HepG2 (cell line): ENCODE measurements around the gene EIF3B.
A peak's percentile ranks its signal among the peaks of the same experiment; 100 is the strongest.

ENCODE experiments used
- EZH2 ChIP-seq: conservative IDR thresholded peaks from 2 replicates; pipeline ENCODE4 v1.6.1; 2012; ENCODE audit warnings: mild to moderate bottlenecking, low read depth, low read length, moderate library complexity
- NR2F6 ChIP-seq, 2 experiments: IDR thresholded peaks; 2 replicates each; pipeline ENCODE4 v1.6.1; 2016; ENCODE audit warnings: antibody characterized with exemption in 1 of 2, mild to moderate bottlenecking in 1 of 2
- PRDM15 ChIP-seq: sonication (generic); formaldehyde crosslinking; IDR thresholded peaks from 2 replicates; pipeline ENCODE4 v1.4.0; 2020; ENCODE audit warnings: missing genetic modification reagents
- SALL2 ChIP-seq: sonication (generic); formaldehyde crosslinking; IDR thresholded peaks from 2 replicates; pipeline ENCODE4 v1.8.1; 2023; ENCODE audit warnings: mild to moderate bottlenecking, missing genetic modification reagents, inconsistent platforms
- SRF ChIP-seq: IDR thresholded peaks from 2 replicates; pipeline ENCODE4 v1.6.1; 2011; ENCODE audit warnings: mild to moderate bottlenecking, low read depth, low read length, moderate library complexity
- SYNCRIP ChIP-seq: fragments of 200-400 bp; formaldehyde crosslinking; IDR thresholded peaks from 2 replicates; pipeline ENCODE4 v1.6.1; 2018; ENCODE audit warnings: mild to moderate bottlenecking, low read depth, low read length; ENCODE audit not compliant: insufficient read depth
- ZBTB49 ChIP-seq: sonication (generic); formaldehyde crosslinking; IDR thresholded peaks from 2 replicates; pipeline ENCODE4 v1.4.0; 2020; ENCODE audit warnings: missing genetic modification reagents, borderline replicate concordance
- ZFX ChIP-seq: sonication (generic); formaldehyde crosslinking; IDR thresholded peaks from 2 replicates; pipeline ENCODE4 v1.4.0; 2020; ENCODE audit warnings: mild to moderate bottlenecking, low read depth, missing genetic modification reagents, moderate library complexity
- ZNF44 ChIP-seq: sonication (generic); formaldehyde crosslinking; IDR thresholded peaks from 2 replicates; pipeline ENCODE4 v1.5.1; 2020; ENCODE audit warnings: mild to moderate bottlenecking, missing genetic modification reagents
- ZNF543 ChIP-seq: sonication (generic); formaldehyde crosslinking; IDR thresholded peaks from 2 replicates; pipeline ENCODE4 v1.4.0; 2020; ENCODE audit warnings: mild to moderate bottlenecking, missing genetic modification reagents
- ZNF660 ChIP-seq: sonication (generic); formaldehyde crosslinking; IDR thresholded peaks from 2 replicates; pipeline ENCODE4 v1.5.1; 2020; ENCODE audit warnings: mild to moderate bottlenecking, low read depth, missing genetic modification reagents, borderline replicate concordance
- ZSCAN30 ChIP-seq: sonication (generic); formaldehyde crosslinking; IDR thresholded peaks from 2 replicates; pipeline ENCODE4 v1.5.0; 2020; ENCODE audit warnings: mild to moderate bottlenecking, missing genetic modification reagents
- ZZZ3 ChIP-seq: sonication (generic); formaldehyde crosslinking; IDR thresholded peaks from 2 replicates; pipeline ENCODE4 v1.4.0; 2020; ENCODE audit warnings: missing genetic modification reagents, mild to moderate bottlenecking, borderline replicate concordance
- TF ChIP-seq, protein P1 (sequence below): sonication (generic); formaldehyde crosslinking; IDR thresholded peaks from 2 replicates; pipeline ENCODE4 v1.5.0; 2020; ENCODE audit warnings: mild to moderate bottlenecking, missing genetic modification reagents, moderate library complexity

DNA sequence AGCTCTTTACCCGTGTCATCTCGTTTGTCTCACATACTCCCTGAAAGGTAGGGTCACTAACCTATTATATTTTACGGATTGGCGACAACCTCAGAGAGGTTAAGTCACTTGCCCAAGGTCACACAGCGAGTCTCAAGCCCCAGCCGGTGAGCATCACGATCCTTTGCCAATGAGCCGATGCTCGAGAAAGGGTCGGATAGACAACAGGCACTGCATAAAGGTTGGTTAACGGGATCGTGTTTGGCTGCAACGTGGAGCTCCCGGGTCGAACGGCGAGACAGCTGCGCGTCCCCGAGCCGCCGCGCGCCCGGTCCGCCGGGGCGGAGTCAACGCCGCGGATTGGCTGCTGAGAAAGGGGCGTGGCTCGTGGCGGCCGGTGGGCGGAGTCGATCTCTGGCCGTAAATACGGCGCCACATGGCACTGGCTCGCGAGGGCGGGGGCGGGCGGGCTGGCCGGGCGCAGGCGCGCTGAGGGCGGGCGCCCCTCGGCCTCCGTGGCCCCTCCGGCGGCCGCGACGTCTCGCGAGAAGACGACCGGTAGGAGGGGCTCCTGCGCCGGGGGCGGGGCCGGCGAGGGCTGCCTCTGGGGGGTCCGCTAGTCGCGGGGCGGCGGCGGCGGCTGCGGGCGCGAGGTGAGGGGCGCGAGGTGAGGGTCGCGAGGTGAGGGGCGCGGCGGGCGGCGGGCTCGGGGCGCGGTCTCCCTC lies 48.5 kb downstream of the EIF3B start, which contains the start of gene CHST12:
- TF ChIP-seq EZH2: no peak
- TF ChIP-seq SYNCRIP: no peak
- no peak for TF ChIP-seq NR2F6 (IDR thresholded peaks at IDR 0.05)
- no peak for TF ChIP-seq NR2F6 (CRISPR knock-in tag; IDR thresholded peaks at IDR 0.05)
- no peak for TF ChIP-seq SALL2 (CRISPR knock-in tag)
- no peak for TF ChIP-seq ZZZ3 (CRISPR knock-in tag)
- TF ChIP-seq ZBTB49 (CRISPR knock-in tag): no peak
- no peak for TF ChIP-seq ZNF543 (CRISPR knock-in tag)
- TF ChIP-seq, protein P1, sequence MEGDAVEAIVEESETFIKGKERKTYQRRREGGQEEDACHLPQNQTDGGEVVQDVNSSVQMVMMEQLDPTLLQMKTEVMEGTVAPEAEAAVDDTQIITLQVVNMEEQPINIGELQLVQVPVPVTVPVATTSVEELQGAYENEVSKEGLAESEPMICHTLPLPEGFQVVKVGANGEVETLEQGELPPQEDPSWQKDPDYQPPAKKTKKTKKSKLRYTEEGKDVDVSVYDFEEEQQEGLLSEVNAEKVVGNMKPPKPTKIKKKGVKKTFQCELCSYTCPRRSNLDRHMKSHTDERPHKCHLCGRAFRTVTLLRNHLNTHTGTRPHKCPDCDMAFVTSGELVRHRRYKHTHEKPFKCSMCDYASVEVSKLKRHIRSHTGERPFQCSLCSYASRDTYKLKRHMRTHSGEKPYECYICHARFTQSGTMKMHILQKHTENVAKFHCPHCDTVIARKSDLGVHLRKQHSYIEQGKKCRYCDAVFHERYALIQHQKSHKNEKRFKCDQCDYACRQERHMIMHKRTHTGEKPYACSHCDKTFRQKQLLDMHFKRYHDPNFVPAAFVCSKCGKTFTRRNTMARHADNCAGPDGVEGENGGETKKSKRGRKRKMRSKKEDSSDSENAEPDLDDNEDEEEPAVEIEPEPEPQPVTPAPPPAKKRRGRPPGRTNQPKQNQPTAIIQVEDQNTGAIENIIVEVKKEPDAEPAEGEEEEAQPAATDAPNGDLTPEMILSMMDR (CRISPR knock-in tag): no peak
- TF ChIP-seq ZSCAN30 (CRISPR knock-in tag): no peak
- TF ChIP-seq SRF: no peak
- no peak for TF ChIP-seq PRDM15 (CRISPR knock-in tag)
- TF ChIP-seq ZFX: no peak
- 0 out of 2 replicates have a peak, but pooled peaks have one; percentile 70 for TF ChIP-seq ZNF44
- no peak for TF ChIP-seq ZNF660 (CRISPR knock-in tag)
